Hepatocyte (in vitro differentiated cells): ENCODE results near the gene SYT2.
"Not testable (repeated sequence)": the region's sequence is repeated elsewhere in the genome, so short reads cannot be mapped to it uniquely, and the experiment has no call there.

Experiments used
- EZH2 ChIP-seq: fragments of 200-600 bp; sonication (generic); IDR thresholded peaks from 2 replicates; pipeline ENCODE4 v1.6.1; 2016; ENCODE audit warnings: antibody characterized with exemption, mild to moderate bottlenecking, borderline replicate concordance
- EZH2phosphoT487 ChIP-seq: fragments of 200-600 bp; sonication (generic); IDR thresholded peaks from one replicate; pipeline ENCODE4 v1.6.1; 2018; ENCODE audit warnings: antibody characterized with exemption, mild to moderate bottlenecking, low read depth, moderate library complexity; ENCODE audit not compliant: unreplicated experiment, severe bottlenecking
- TF ChIP-seq, protein P1 (sequence below): fragments of 200-600 bp; sonication (generic); IDR thresholded peaks from 2 replicates; pipeline ENCODE4 v1.5.1; 2016; ENCODE audit warnings: antibody characterized with exemption, mild to moderate bottlenecking; ENCODE audit not compliant: poor library complexity

- TF ChIP-seq, protein P1, sequence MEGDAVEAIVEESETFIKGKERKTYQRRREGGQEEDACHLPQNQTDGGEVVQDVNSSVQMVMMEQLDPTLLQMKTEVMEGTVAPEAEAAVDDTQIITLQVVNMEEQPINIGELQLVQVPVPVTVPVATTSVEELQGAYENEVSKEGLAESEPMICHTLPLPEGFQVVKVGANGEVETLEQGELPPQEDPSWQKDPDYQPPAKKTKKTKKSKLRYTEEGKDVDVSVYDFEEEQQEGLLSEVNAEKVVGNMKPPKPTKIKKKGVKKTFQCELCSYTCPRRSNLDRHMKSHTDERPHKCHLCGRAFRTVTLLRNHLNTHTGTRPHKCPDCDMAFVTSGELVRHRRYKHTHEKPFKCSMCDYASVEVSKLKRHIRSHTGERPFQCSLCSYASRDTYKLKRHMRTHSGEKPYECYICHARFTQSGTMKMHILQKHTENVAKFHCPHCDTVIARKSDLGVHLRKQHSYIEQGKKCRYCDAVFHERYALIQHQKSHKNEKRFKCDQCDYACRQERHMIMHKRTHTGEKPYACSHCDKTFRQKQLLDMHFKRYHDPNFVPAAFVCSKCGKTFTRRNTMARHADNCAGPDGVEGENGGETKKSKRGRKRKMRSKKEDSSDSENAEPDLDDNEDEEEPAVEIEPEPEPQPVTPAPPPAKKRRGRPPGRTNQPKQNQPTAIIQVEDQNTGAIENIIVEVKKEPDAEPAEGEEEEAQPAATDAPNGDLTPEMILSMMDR: not testable (repeated sequence)
- not testable (repeated sequence) for TF ChIP-seq EZH2phosphoT487, EZH2
Measured at GRCh38 chr1:202619012-202619411, 91.2 kb downstream of the SYT2 start.
